GM23248 (cell line): ENCODE results near the gene KRTAP12-2.

ENCODE experiments used
- EZH2 ChIP-seq: fragments of 200-600 bp; sonication (generic); IDR thresholded peaks from 2 replicates; pipeline ENCODE4 v1.6.1; 2018; ENCODE audit warnings: antibody characterized with exemption, mild to moderate bottlenecking; ENCODE audit not compliant: insufficient read depth, poor library complexity, severe bottlenecking
- EZH2phosphoT487 ChIP-seq: fragments of 200-600 bp; sonication (generic); IDR thresholded peaks from 2 replicates; pipeline ENCODE4 v1.6.1; 2018; ENCODE audit warnings: antibody characterized with exemption, moderate library complexity, mild to moderate bottlenecking, low read depth; ENCODE audit not compliant: insufficient read depth

DNA sequence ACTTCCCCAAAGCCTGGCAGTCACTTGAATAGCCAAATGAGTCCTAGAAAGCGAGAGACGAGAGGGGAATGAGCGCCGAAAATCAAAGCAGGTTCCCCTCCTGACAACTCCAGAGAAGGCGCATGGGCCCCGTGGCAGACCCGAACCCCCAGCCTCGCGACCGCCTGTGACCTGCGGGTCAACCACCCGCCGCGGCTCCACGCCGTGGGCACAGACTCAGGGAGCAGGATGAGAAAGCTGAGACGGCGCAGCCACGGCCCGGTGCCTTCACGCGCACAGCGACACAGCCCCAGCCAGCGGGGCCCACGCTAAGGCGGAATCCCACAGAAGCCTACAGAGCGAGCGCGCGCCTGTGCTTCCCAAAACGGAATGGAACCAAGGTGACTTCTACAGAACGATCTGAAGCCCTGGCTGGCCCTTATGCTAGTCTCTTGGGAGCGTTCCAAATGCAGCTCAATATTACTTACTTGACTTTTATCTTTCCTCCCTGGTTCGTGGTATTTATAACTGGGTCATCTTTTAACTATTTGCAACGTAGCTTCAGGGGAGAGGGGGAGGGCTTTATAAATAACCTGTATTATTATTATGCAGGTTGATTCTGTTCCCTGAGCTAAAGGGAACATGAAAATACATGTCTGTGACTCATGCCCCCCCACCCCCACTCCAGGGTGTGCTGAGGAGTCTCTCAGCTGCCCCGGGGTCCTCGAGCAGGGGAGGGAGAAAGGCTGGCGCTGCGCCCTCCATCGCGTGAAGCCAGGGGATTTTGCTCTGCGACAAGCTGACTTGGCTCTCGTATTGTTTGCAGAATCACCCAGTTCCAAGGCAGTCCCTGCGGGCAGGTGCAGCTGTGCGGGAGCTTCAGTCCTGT is 42.9 kb upstream of the KRTAP12-2 start:
- TF ChIP-seq EZH2: peak; percentile 76
- no peak for TF ChIP-seq EZH2phosphoT487
